CD4-positive, alpha-beta T cell treated with Interleukin-6 for 4 hours (primary cell): ENCODE data around the gene MAN2A2.
"Not testable (repeated sequence)": the region's sequence is repeated elsewhere in the genome, so short reads cannot be mapped to it uniquely, and the experiment has no call there.

Source experiments
- DNase-seq: peaks from one replicate; pipeline ENCODE4 v3.0.0-alpha.2; 2020; ENCODE audit warnings: mixed read lengths

MAN2A2 gene

DNA sequence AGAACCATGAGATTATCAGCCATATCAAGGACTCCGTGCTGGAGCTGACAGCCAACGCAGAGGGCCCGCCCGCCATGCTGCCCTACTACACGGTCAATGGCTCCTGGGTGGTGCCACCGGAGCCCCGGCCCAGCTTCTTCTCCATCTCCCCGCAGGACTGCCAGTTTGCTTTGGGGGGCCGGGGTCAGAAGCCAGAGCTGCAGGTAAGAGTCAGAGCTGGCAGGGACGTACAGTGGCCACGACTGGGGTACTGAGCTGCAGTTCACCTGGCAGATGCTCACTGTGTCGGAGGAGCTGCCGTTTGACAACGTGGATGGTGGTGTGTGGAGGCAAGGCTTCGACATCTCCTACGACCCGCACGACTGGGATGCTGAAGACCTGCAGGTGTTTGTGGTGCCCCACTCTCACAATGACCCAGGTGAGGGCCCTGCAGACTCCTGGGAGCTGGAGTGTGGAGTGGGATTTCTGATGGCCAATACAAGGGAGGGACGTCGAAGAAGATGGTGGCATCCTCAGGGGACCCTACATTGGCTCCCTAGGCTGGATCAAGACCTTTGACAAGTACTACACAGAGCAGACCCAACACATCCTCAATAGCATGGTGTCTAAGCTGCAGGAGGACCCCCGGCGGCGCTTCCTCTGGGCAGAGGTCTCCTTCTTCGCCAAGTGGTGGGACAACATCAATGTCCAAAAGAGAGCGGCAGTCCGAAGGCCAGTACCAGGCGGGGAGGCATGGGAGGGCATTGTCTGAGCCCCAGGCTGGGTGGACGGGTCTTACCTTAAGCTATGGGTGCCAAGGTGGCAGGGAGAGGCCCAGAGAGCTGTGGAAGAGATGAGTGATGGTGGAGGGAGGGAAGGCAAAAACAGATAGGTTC is 2.4 kb downstream of the MAN2A2 start:
- DNase-seq: no peak

DNA sequence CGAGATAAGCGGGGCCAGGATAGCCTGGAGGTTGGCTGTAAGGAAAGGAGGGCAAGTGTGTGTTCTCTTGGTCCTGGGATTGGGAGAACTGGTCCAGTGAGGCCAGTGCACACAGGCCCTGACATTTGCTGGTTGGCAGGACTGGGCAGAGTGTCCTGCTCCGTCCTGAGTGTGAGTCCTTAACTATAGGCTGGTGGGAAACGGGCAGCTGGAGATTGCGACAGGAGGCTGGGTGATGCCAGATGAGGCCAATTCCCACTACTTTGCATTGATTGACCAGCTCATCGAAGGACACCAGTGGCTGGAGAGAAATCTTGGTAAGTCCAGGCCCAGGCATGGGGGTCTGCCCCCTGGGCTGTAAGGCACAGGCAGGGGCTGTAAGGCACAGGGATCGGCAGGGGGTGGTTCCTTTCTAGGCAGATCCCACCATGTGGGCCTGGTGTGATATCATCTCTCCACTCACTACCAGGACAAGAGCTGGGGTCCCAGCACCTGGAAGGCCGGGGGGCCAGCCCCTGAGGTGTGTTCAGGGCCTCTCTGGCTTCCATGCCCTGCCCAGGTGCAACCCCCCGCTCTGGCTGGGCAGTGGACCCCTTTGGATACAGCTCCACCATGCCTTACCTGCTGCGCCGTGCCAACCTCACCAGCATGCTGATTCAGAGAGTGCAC is 3.2 kb downstream of the MAN2A2 start:
- no peak for DNase-seq

DNA sequence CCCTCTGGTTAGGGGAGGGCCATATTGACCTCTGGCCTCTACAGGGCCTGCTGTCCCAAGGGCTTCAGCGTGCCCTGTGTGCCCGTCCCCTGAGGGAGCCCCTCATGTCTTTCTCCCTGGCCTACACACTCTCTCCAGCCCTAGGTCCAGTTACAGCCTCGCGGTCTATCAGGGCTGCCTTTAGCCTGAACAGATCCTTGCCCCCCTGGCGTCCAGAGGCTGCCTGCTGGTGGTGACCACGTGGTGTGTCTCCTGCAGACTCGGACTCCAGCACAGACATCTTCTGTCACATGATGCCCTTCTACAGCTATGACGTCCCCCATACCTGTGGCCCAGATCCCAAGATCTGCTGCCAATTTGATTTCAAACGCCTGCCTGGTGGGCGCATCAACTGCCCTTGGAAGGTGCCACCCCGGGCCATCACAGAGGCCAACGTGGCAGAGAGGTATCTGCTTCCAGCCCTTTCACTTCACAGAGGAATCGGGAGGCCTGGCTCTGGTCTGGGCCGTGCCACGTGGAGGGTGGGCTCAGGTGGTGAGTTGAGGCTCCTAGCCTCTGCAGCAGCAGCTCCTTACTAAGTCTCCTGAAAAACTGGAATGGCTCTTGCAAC is 4.1 kb downstream of the MAN2A2 start:
- DNase-seq: no peak

DNA sequence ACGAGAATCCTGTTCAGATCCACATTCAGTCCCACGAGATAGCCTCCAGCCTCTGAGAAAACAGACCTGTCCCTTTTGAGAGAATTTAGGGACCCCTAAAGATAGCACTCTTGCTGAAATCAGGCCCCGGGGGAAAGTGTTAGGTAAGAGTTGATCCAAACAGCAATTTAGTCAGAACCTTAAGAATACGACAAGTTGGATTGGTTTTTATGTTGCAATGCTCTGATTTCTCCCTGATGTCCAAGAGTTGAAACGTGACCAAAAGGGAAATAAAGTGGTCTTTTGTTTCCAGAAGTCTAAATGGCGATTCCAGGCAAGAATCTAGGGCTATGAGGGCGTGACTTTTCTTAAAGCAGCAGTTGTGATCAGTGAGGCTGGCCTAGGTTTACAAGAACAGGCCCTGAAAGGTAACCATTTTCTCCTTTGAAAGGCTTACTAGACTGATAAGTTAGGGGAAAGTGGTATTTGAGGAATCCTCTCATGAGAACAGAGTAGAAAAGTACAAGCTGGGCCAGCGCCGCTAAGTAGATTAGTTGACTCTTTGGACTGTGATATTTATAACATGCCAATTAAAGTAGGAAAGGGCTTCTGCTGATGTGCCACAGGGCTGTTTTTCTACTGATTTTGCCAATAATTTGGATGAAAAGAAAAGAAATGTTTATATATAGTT is 4.9 kb downstream of the MAN2A2 start:
- DNase-seq: no peak

DNA sequence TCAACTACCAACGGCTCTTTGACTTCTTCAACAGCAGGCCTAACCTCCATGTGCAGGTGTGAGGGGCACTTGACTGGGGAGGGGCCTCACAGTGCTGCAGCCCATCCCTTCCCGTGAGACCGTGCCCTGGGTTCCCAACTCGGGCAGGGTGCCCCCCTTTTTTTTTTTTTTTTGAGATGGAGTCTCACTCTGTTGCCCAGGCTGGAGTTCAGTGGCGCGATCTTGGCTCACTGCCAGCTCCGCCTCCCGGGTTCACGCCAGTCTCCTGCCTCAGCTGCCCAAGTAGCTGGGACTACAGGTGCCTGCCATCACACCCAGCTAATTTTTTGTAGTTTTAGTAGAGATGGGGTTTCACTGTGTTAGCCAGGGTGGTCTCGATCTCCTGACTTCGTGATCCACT is 6.3 kb downstream of the MAN2A2 start:
- not testable (repeated sequence) for DNase-seq

DNA sequence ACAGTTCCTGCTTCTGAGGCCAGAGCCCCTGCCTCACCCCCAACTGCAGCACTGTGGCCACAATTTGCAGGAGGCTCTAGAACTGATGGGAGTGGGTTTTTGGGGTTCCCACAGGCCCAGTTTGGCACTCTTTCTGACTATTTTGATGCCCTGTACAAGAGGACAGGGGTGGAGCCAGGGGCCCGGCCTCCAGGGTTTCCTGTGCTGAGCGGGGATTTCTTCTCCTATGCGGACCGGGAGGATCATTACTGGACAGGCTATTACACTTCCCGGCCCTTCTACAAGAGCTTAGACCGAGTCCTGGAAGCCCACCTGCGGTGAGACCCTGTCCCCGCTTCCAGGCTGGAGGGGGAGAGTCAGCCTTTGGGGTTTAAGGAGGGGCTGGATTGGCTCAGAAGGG is 6.9 kb downstream of the MAN2A2 start:
- DNase-seq: no peak

DNA sequence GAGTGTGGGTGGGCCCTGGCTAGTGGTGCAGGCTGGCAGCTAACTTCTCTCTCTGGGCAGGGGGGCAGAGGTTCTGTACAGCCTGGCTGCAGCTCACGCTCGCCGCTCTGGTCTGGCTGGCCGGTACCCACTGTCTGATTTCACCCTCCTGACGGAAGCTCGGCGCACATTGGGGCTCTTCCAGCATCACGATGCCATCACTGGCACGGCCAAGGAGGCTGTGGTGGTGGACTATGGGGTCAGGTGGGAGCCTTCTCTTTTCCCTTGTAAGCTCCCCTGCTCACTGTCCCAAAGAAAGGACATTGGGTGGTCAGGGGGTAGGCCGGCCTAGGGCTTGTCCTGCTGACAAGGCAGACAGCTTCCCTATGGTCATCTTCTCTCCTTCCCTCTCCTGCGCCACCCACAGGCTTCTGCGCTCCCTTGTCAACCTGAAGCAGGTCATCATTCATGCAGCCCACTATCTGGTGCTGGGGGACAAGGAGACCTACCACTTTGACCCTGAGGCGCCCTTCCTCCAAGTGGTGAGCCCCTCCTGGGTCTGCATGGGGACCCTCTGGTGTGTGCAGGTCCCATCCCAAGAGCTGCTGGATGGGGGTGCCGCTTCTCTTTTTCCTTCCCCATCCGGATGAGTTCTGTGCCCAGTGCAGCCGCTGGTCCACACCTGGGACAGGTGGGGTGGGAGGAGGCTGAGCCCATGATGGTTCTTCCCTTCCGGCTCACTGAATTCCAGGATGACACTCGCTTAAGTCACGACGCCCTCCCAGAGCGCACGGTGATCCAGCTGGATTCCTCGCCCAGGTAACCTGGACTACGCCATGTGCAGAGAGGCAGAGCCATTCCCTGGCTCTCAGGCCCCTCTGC is 7.6 kb downstream of the MAN2A2 start:
- no peak for DNase-seq

DNA sequence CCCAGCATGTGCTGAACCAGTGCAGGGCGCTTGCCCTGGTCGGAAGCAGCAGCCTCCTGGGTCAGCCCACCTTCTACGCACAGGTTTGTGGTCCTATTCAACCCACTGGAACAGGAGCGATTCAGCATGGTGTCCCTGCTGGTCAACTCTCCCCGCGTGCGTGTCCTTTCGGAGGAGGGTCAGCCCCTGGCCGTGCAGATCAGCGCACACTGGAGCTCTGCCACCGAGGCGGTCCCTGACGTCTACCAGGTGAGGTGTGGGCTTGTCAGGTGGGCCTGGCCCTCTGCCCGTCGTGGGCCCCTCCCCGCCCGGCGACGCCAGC is 8.2 kb downstream of the MAN2A2 start:
- DNase-seq: no peak

DNA sequence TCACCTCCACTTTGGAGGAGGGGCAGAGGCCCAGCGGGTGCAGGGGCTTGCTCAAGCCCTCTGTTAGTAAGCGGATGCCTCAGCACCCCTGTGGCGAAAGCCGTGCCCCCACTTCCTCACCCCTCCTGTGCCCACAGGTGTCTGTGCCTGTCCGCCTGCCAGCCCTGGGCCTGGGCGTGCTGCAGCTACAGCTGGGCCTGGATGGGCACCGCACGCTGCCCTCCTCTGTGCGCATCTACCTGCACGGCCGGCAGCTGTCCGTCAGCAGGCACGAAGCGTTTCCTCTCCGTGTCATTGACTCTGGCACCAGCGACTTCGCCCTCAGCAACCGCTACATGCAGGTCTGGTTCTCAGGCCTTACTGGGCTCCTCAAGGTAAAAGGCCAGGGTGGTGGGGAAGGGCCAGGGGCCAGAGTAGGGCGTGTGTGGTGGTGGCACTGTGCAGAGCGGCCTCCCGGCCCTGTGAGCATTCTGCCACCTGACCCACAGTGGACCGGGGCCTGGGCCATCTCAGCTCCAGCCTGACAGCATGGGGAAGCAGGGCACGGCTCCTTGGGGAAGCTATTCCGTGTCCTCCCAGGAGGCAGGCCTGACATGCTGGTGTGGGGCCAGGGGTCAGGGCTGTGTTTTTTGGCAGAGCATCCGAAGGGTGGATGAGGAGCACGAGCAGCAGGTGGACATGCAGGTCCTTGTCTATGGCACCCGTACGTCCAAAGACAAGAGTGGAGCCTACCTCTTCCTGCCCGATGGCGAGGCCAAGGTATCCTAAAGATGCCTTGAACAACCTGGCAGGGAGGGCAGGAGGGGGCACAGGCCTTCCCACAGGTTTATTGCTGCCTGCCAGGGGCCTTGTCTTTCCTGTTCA is 9.0 kb downstream of the MAN2A2 start:
- DNase-seq: no peak

DNA sequence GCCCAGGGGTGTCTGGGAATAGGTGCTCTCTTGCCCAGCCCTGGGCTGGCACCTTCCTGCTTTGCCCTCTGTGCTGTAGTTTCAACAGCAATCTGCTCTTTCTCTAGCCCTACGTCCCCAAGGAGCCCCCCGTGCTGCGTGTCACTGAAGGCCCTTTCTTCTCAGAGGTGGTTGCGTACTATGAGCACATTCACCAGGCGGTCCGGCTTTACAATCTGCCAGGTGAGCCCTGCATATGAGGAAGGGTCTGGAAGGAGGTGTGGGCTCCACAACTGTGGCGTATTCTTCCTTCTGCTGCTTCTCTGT is 9.6 kb downstream of the MAN2A2 start:
- DNase-seq: no peak

DNA sequence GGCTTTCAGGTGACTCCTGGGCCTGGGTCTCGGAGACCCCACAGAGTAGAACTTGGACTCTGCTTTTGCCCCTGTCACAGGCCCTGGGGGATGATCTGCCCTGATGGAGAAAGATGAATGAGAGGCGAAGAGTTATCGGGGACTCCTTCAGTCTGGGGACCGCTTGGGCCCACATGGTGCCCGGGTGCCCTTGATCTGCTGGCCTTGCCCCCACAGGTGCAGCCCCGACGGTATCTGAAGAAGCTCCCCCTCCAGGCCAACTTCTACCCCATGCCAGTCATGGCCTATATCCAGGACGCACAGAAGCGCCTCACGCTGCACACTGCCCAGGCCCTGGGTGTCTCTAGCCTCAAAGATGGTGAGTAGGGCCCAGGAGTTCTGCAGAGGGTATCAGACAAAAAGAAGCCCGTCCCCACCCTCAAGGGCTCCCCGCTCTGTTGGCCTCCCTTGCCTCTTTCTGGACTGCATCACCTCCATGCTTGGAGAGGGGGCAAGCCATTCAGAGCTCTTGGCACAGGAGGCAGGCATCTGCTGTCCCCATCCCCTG is 10.4 kb downstream of the MAN2A2 start:
- no peak for DNase-seq

DNA sequence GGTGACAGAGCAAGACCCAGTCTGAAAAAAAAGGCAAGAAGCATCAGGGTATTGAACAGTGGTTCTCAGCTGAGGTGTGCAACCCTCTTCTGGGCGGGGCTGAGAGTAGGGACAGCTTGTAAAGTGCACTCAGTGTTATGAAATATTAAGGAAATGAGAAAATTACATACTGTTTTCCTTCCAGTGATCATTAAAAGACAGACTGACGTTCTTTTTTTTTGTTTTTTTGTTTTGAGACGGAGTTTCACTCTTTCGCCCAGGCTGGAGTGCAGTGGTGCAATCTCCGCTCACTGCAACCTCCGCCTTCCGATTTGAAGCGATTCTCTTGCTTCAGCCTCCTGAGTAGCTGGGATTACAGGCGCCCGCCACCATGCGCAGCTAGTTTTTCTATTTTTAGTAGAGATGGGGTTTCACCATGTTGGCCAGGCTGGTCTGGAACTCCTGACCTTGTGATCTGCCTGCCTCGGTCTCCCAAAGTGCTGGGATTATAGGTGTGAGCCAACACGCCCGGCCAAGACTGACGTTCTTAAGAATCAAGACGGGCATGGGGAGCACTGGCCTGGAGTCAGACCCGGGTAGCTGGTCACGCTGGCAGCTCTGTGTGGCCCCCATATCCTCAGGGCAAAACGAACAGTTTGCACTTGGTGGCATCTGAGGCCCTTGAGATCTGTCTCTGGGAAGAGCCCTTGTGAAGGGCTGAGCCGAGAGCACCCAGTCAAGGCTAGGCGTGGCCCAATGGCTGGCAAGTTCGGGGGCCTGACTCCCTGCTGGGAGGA is 11.4 kb downstream of the MAN2A2 start:
- DNase-seq: no peak

DNA sequence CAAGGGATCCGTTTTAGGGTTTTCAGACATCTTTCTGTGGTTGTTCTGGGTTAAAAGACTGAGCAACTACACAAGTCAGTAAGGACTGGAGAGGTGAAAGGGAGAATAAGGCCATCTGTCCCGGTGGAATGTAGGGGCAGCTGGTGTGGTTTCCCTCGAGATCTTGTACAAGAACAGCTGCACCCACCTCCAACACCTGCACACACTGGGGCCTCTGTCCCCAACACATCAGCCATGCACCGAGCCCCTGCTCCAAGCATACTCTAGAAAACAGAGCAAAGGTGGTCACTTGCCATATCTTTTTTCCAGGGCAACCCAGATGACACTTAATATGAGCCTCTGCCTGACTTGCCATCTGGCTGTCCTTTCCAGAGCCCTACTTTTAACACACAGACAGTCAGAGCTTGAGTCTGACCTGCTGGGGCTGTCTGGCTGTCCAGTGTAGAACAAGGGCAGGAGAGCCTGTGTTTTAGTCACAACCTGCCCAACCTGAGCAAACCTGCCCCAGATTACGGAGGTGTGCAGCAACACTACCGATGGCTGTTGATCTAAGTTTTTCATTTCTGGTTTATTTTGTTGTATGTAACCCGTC is 12.2 kb downstream of the MAN2A2 start:
- no peak for DNase-seq

DNA sequence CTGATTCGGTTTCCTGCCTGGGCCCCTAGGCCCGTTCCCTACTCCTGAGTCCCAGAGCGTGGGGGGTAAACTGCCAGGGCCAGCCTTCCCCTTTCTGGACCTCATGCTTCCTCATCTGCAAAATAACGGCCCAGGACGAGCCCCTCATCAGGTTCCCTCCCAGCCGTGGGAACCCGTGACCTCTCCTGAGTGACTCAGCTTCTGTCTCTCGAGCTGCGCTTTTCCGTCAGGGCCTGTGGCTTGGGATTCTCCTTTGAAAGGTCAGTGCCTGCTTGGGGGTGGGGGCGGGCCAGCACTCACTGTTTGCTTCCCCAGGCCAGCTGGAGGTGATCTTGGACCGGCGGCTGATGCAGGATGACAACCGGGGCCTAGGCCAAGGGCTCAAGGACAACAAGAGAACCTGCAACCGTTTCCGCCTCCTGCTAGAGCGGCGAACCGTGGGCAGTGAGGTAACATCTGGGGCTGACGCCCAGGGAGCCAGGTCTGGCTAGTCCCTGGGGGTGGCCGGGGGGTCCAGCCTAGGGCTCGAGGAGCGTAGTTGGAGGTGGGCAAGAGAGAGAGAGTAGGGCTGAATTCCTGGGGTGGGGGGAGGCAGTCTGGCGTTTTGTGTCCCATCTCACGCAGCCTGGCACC is 12.8 kb downstream of the MAN2A2 start:
- DNase-seq: no peak

DNA sequence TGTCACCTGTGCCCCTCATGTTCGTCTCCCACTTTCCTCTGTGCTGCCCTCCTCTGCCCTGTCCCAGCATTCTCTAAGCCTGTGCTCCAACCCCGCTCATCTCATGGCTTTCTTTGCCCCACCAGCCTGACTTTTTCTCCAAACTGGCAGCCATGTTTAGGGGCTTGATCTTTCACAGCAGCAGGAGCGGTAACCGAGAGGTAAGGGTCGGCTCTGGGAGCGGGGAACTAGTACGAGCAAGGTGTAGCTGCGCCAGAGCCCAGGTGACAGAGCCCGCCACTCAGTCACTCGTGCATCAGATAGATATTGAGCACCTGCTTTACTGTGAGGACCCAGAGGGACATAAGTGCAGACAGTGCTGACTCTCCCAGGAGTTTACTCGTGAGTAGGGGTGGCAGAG is 13.4 kb downstream of the MAN2A2 start:
- no peak for DNase-seq

DNA sequence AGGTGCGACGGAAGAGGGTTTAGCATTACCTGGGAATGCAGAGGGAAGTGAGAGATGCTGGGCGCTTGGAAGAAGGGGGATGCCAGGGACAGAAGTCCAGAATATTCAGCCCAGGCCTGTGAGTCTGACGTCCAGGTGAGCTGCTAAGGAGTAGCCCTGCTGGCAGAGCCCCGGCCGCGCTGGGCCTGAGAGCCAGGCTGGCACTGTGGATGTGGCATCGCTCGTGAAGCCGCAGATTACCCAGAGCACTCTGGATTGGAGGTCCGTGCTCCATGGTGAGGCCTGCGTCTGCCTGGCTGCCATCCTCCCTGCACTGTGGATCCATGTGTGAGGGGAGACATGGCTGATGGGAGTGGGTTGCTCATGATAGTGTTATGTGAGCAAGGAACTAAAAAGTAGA is 14.5 kb downstream of the MAN2A2 start:
- no peak for DNase-seq

DNA sequence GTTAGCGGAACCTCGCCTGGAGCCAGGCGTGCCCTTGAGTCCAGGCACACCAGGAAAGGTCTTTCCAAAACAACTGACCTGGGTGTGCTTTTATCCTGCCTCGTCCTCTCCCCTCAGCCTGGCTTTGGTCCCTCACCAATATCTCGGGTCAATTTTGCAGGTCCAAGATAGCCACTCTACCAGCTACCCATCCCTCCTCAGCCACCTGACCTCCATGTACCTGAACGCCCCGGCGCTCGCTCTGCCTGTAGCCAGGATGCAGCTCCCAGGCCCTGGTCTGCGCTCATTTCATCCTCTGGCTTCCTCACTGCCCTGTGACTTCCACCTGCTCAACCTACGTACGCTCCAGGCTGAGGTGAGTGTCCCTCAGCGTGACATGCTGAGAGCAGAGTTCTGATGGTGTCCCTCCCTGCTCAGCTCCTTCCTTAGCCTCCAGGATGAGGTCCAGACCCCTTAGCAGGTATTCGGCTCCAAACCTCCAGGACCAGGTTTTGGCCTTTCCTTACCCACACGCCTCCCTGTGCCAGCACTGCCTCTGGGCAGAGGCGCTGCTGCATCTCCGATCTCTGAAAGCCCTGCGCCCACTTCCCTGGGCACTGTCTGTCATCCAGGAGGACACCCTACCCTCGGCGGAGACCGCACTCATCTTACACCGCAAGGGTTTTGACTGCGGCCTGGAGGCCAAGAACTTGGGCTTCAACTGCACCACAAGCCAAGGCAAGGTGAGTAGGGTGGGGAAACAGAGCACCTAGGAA is 15.1 kb downstream of the MAN2A2 start:
- no peak for DNase-seq

DNA sequence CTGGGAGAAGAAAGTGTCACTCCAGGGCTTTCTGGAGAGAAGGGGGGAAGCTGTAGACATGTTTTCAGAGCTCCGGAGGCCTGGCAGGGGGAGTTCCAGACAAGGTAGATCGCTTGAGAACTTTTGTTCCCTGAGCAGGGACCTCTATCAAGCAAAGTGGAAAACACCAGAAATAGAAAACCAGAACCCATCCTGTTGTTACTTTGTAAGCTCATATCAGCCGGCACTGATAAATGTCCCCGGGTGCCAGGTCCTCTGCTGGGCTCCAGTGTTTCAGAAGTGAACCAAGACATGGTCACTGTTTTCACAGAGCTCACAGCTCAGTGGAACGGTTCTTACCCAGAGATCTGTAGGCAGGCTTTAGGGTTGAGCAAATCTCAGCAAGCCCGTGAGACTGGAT is 15.7 kb downstream of the MAN2A2 start:
- no peak for DNase-seq

DNA sequence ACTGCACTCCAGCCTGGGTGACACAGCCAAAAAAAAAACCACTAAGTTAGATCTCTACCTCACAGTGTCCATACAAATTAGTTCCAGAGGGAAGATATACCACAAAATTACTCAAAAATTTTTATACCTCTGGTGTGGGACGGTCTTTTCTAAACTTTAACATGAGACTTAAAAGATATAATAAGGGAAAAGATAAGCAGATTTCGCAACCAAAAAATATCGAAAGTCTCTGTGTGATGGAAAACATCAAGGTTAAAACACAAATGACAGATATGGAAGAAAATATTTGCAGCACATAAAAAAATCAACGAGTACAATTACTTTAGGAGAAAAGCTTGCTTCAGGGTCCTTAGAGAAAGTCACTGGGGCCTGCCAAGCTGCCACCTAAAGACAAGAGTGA is 18.8 kb downstream of the MAN2A2 start:
- DNase-seq: no peak
